Ascending aorta (tissue), 2 donors: ENCODE results near the gene SEC14L1. TPM values are rescaled to one million over a fixed set of nuclear protein-coding genes. Genes with fewer than 3 reads are reported as not detected.

Experiments
- DNase-seq, 2 donors: peaks; one replicate each; pipeline ENCODE4 v3.0.0-alpha.2; 2019; ENCODE audit warnings: low spot score in 2 of 2
- H3K27ac ChIP-seq, 2 donors: fragments of 200-600 bp; sonication (generic); one replicate each; pipeline ENCODE4 v1.5.1; 2016 to 2017; ENCODE audit warnings: mild to moderate bottlenecking in 1 of 2
- H3K27me3 ChIP-seq: fragments of 200-600 bp; sonication (generic); one replicate; pipeline ENCODE4 v1.5.1; 2017
- H3K36me3 ChIP-seq, 2 donors: fragments of 200-600 bp; sonication (generic); one replicate each; pipeline ENCODE4 v1.5.1; 2016
- H3K4me1 ChIP-seq, 2 donors: fragments of 200-600 bp; sonication (generic); one replicate each; pipeline ENCODE4 v1.5.1; 2016 to 2017; ENCODE audit warnings: mild to moderate bottlenecking in 1 of 2
- H3K4me3 ChIP-seq, 2 donors: fragments of 200-600 bp; sonication (generic); one replicate each; pipeline ENCODE4 v1.5.1; 2016 to 2017; ENCODE audit warnings: mild to moderate bottlenecking in 1 of 2
- H3K9me3 ChIP-seq, 2 donors: fragments of 200-600 bp; sonication (generic); one replicate each; pipeline ENCODE4 v1.5.1; 2016
- intact Hi-C: fragments of 100-400 bp; cut with DNase I; formaldehyde crosslinking; loops from one replicate; pipeline ENCODE4 v1.15.1; 2023
- total RNA-seq: library from RNA; depleted of rRNA; stranded (reverse); fragments of >200 nt; gene quantifications from one replicate; pipeline ENCODE4 v1.1.0, GENCODE V29; 2016
- TF ChIP-seq, protein P1 (sequence below), 3 experiments: fragments of 200-600 bp in 2 of 3; fragments of 450-650 bp in 1 of 3; sonication (generic) in 2 of 3; IDR thresholded peaks; one replicate each; pipeline ENCODE4 v1.5.1; 2016 to 2019; ENCODE audit warnings: antibody characterized with exemption in 3 of 3, mild to moderate bottlenecking in 1 of 3, moderate library complexity in 1 of 3

The SEC14L1 gene
- total RNA-seq, 1 donor from 2014 or later, result 176 TPM

DNA sequence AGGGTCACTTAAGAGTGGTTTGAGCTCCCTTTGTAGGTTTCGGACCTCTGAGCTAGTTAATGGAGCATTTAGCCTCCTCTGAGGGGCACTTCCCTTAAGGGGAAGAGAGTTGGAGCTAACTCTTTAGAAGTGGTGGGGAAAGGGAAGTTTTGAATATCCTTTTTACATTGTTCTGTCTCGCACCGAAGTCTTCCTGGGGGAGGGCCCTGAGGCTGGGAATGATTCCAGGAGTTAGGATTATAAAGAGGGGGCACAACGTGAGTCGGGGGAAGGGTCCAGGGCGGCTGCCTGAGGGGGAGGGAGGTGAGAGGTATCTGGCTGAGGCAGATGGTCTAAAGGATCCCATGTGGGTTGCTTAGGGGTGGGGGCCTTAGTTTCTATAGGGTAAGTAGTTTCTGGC is 32.3 kb downstream of the SEC14L1 start:
- TF ChIP-seq, protein P1, sequence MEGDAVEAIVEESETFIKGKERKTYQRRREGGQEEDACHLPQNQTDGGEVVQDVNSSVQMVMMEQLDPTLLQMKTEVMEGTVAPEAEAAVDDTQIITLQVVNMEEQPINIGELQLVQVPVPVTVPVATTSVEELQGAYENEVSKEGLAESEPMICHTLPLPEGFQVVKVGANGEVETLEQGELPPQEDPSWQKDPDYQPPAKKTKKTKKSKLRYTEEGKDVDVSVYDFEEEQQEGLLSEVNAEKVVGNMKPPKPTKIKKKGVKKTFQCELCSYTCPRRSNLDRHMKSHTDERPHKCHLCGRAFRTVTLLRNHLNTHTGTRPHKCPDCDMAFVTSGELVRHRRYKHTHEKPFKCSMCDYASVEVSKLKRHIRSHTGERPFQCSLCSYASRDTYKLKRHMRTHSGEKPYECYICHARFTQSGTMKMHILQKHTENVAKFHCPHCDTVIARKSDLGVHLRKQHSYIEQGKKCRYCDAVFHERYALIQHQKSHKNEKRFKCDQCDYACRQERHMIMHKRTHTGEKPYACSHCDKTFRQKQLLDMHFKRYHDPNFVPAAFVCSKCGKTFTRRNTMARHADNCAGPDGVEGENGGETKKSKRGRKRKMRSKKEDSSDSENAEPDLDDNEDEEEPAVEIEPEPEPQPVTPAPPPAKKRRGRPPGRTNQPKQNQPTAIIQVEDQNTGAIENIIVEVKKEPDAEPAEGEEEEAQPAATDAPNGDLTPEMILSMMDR (IDR thresholded peaks at IDR 0.05), result no peak
- Histone ChIP-seq H3K4me1 (no peaks in the 10 kb centered on the region), H3K9me3 (peaks cover 26 to 34% of the 10 kb centered on the region in 2 donors), H3K36me3 (peaks cover 12 to 19% of the 10 kb centered on the region in 2 donors), H3K27me3 (no peaks in the 10 kb centered on the region), H3K27ac (no peak overlapping the region), H3K4me3 (no peak overlapping the region)
- no peak for DNase-seq
- intact Hi-C loops, result no loop called here

DNA sequence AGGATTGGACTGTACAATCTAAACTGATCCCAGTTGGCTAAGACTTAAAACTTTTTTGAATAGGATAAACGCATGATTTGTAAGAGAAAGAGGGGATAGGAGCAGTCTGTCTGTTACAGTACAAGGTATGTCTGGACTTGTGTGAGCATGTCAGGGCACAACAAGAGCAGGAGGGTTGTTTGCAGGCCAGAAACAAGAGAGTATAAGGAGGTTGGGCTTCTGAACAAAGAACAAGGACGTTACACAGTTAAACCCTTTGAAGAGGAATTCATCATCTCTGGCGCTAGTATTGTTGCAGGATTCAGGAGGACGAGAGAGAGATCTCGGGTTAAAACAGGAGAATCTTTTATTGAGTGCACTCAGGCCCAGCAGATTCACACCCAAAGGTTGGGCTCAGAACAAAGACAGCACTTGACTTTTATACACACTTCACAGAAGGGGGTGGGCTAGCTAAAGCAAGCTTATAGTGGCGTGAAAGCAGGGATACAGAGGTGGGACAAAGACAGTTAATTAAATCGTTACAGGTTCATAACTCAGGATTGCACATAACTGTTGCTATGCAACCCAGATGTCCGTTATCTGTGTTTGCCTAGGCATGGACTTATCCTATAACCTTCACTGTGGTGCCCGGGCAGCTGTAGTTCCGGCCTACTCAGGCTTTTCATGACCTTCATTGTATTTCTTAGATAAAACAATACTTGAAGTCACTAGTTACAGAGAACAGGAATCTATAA is 34.3 kb downstream of the SEC14L1 start:
- Histone ChIP-seq H3K27me3 (no peaks in the 10 kb centered on the region), H3K36me3 (peaks cover 10 to 15% of the 10 kb centered on the region in 2 donors), H3K9me3 (peaks cover 19 to 25% of the 10 kb centered on the region in 2 donors), H3K4me1 (no peaks in the 10 kb centered on the region), H3K4me3 (no peak overlapping the region), H3K27ac (no peak overlapping the region)
- no peak for DNase-seq
- TF ChIP-seq, protein P1 (IDR thresholded peaks at IDR 0.05), result no peak
- intact Hi-C loops, result no loop called here

DNA sequence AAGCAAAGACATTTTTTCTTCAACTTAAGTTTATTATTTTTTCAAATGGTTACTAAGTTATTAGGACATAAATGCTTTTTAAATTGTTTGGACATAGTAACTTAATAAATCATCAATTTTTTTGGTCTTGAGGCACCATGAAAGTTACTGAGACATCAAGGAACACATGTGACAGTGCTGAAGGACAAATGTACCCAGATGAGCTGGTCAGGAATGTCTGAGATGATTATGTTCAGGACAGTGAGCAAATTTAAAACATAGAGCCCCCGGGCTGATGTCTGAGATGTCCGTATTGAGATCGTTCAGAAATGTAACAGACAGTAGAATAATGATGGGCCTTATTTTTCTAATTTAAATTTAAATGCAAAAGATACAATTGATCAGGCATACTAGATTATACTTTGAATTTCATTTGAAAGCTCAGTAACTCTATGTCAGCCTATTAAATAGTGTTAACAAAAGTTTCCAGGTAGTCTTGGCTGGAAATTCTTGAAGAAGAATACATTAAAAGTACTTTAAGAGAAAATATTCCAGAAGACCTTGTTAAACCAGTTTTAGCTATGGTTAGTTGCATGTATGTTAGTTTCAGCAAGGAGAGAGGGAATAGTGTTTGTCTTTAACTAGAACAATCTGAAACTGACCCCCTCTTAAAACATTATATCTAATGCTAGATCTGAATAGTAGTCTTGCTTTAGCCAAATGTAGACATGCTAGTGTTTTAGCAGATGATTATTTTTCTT is 36.4 kb downstream of the SEC14L1 start:
- intact Hi-C loops, result no loop called here
- Histone ChIP-seq H3K4me1 (peaks cover 0 to 2% of the 10 kb centered on the region in 2 donors), H3K9me3 (peaks cover 19 to 25% of the 10 kb centered on the region in 2 donors), H3K36me3 (peaks cover 10 to 15% of the 10 kb centered on the region in 2 donors), H3K4me3 (no peak overlapping the region), H3K27me3 (no peaks in the 10 kb centered on the region), H3K27ac (no peak overlapping the region)
- no peak for DNase-seq
- TF ChIP-seq, protein P1 (IDR thresholded peaks at IDR 0.05), result no peak

DNA sequence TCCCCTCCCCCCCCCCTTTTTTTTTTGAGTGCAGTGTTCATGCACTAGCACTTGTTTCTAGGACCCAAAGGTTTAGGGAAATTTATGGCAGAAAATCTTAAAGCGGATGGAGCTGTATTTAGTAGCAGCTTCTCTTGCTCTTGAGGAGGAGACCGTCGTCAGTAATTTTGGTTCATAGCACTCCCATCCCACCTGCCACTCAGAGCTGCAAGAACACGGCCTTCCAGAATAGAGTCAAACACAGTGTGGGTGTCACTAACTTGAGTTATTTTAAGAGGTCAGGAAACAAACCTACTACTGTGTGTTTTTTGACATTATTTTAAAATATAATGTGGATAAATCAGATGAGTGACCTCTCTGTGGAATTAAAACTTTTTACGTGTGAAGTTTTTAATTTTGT is 37.3 kb downstream of the SEC14L1 start:
- Histone ChIP-seq H3K36me3 (peaks cover 10 to 15% of the 10 kb centered on the region in 2 donors), H3K4me3 (no peak overlapping the region), H3K27ac (no peak overlapping the region), H3K9me3 (peaks cover 19 to 25% of the 10 kb centered on the region in 2 donors), H3K4me1 (peaks cover 0 to 2% of the 10 kb centered on the region in 2 donors), H3K27me3 (no peaks in the 10 kb centered on the region)
- no peak for DNase-seq
- intact Hi-C loops, result no loop called here
- TF ChIP-seq, protein P1 (IDR thresholded peaks at IDR 0.05), result no peak

DNA sequence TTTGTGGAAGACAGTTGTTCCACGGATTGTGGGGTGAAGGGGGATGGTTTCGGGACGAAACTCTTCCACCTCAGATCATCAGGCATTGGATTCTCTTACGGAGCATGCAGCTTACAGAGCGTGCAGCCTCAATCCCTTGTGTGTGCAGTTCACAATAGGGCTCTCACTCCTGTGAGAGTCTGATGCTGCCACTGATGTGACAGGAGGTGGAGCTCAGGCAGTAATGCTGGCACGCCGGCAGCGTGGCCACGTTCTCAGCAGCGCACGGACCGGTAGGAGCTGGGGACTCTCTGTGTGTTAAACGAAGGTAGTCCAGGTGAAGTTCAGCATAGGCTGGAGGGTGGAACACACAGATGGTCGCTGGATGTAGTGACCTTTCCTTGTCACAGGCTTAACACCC is 37.8 kb downstream of the SEC14L1 start:
- peaks cover 0 to 2% of the 10 kb centered on the region in 2 donors for H3K4me1 ChIP-seq
- H3K9me3 ChIP-seq, result peaks cover 17 to 21% of the 10 kb centered on the region in 2 donors
- no peak for DNase-seq
- no peak overlapping the region for H3K27ac ChIP-seq
- intact Hi-C loops, result no loop called here
- H3K27me3 ChIP-seq, result no peaks in the 10 kb centered on the region
- peaks cover 10 to 15% of the 10 kb centered on the region in 2 donors for H3K36me3 ChIP-seq
- no peak overlapping the region for H3K4me3 ChIP-seq
- TF ChIP-seq, protein P1 (IDR thresholded peaks at IDR 0.05), result no peak
